Erythroblast (primary cell): ENCODE data around the gene GRIP2.

Source experiments
- GATA1 ChIP-seq: IDR thresholded peaks from 2 replicates; pipeline ENCODE4 v1.6.1; 2011; ENCODE audit warnings: low read depth, mild to moderate bottlenecking, control low read depth, low read length, moderate library complexity
- POLR2A ChIP-seq: IDR thresholded peaks from 2 replicates; pipeline ENCODE4 v1.6.1; 2011; ENCODE audit warnings: mild to moderate bottlenecking, low read length

- TF ChIP-seq POLR2A (no peak), GATA1 (no peak)
Observed at GRCh38 chr3:14512942-14513327, 27.2 kb downstream of the GRIP2 start.
